Common myeloid progenitor, CD34-positive (primary cell): Measurements from ENCODE around the gene DCANP1.

Experiments used
- CTCF ChIA-PET: fragments of 350-600 bp; sonication (Branson Sonifier 250); formaldehyde crosslinking; loops from one replicate; lab custom pipeline; 2021; ENCODE audit warnings: antibody characterized with exemption; lab: Charles Lee
- POLR2A ChIA-PET: fragments of 350-600 bp; sonication (Branson Sonifier 250); formaldehyde crosslinking; loops from one replicate; lab custom pipeline; 2021; ENCODE audit warnings: antibody characterized with exemption; lab: Charles Lee
- DNase-seq, 3 donors: peaks; one replicate each; pipeline versions ENCODE4 v3.0.0 to v3.0.0-alpha.2; 2013
- H3K27ac ChIP-seq, 2 experiments: 1 replicate in 1 of 2; 2 replicates in 1 of 2; pipeline ENCODE4 v1.7.0; 2013; ENCODE audit warnings: inconsistent platforms in 2 of 2, low read length in 2 of 2, mild to moderate bottlenecking in 2 of 2, low read depth in 1 of 2, moderate library complexity in 1 of 2; ENCODE audit not compliant: severe bottlenecking in 2 of 2, insufficient read depth in 1 of 2, poor library complexity in 1 of 2
- H3K27me3 ChIP-seq, 5 experiments: replicated peaks in 2 of 5; 1 replicate in 3 of 5; 2 replicates in 2 of 5; pipeline versions ENCODE4 v1.6.1 to v1.7.0; 2013; ENCODE audit warnings: low read length in 4 of 5, mild to moderate bottlenecking in 2 of 5, moderate library complexity in 2 of 5, inconsistent platforms in 1 of 5; ENCODE audit not compliant: insufficient read depth in 5 of 5, control insufficient read depth in 4 of 5
- H3K36me3 ChIP-seq, 4 experiments: 1 replicate in 2 of 4; 2 replicates in 2 of 4; pipeline versions ENCODE4 v1.6.1 to v1.7.0; 2013; ENCODE audit warnings: low read length in 3 of 4, control low read depth in 1 of 4, mild to moderate bottlenecking in 1 of 4; ENCODE audit not compliant: control insufficient read depth in 4 of 4, insufficient read depth in 4 of 4
- H3K4me1 ChIP-seq, 4 experiments: 1 replicate in 3 of 4; 2 replicates in 1 of 4; pipeline versions ENCODE4 v1.6.1 to v1.7.1; 2013; ENCODE audit warnings: low read length in 3 of 4, mild to moderate bottlenecking in 3 of 4, control low read depth in 1 of 4, inconsistent platforms in 1 of 4, moderate library complexity in 1 of 4; ENCODE audit not compliant: control insufficient read depth in 4 of 4, insufficient read depth in 4 of 4; ENCODE audit errors: control extremely low read depth in 1 of 4
- H3K4me3 ChIP-seq, 7 experiments: 1 replicate in 4 of 7; 2 replicates in 3 of 7; pipeline versions ENCODE4 v1.5.1 to v1.7.0; 2013; ENCODE audit warnings: mild to moderate bottlenecking in 7 of 7, low read length in 6 of 7, moderate library complexity in 6 of 7, inconsistent platforms in 2 of 7, low read depth in 2 of 7, control low read depth in 1 of 7; ENCODE audit not compliant: insufficient read depth in 4 of 7, control insufficient read depth in 1 of 7; ENCODE audit errors: extremely low read depth in 1 of 7
- H3K9me3 ChIP-seq, 5 experiments: 1 replicate in 4 of 5; 2 replicates in 1 of 5; pipeline versions ENCODE4 v1.6.1 to v1.7.1; 2013; ENCODE audit warnings: low read length in 4 of 5, mild to moderate bottlenecking in 2 of 5, inconsistent platforms in 1 of 5, low read depth in 1 of 5, moderate library complexity in 1 of 5; ENCODE audit not compliant: control insufficient read depth in 4 of 5, insufficient read depth in 2 of 5; ENCODE audit errors: control extremely low read depth in 1 of 5
- WGBS: methylation state at CpG from one replicate; pipeline ENCODE4 v1.1.5; 2013; ENCODE audit not compliant: insufficient coverage; 5-methylcytosine and 5-hydroxymethylcytosine counted together

The DCANP1 gene

GRCh38 chr5:135471726-135472125 is 24.6 kb upstream of the DCANP1 start:
- POLR2A ChIA-PET = no interaction called here
- WGBS = 100% methylated on average over 3 of the region's 4 CpGs
- CTCF ChIA-PET = interaction anchor here (0.8 to 30.2 kb wide), 3 partner anchors 19 to 89 kb away, joined by 3 to 1163 read pairs (median 3); no protein-coding TSS in a partner anchor
- H3K27ac ChIP-seq = no peak overlapping the region
- H3K4me3 ChIP-seq = no peak overlapping the region
- no peaks in the 10 kb centered on the region for H3K9me3 ChIP-seq
- DNase-seq = no peak
- peaks cover 0 to 61% (median 12%) of the 10 kb centered on the region in 5 experiments for H3K27me3 ChIP-seq
- no peaks in the 10 kb centered on the region for H3K36me3 ChIP-seq
- peaks cover 0 to 1% (median 0%) of the 10 kb centered on the region in 4 experiments for H3K4me1 ChIP-seq

GRCh38 chr5:135469911-135470310 is 22.8 kb upstream of the DCANP1 start:
- WGBS = 100% methylated on average over 2 of the region's 5 CpGs
- H3K27me3 ChIP-seq = peaks cover 0 to 66% (median 20%) of the 10 kb centered on the region in 5 experiments
- H3K9me3 ChIP-seq = no peaks in the 10 kb centered on the region
- ChIA-PET CTCF (interaction anchor here (1.3 to 30.2 kb wide), 4 partner anchors 12 to 90 kb away, joined by 4 to 1163 read pairs (median 6); no protein-coding TSS in a partner anchor), POLR2A (no interaction called here)
- no peaks in the 10 kb centered on the region for H3K36me3 ChIP-seq
- DNase-seq = no peak
- H3K4me3 ChIP-seq = no peak overlapping the region
- peaks cover 0 to 10% (median 9%) of the 10 kb centered on the region in 4 experiments for H3K4me1 ChIP-seq
- H3K27ac ChIP-seq = no peak overlapping the region

GRCh38 chr5:135468541-135468940 is 21.4 kb upstream of the DCANP1 start:
- Histone ChIP-seq H3K9me3 (no peaks in the 10 kb centered on the region), H3K27ac (no peak overlapping the region), H3K4me3 (no peak overlapping the region), H3K36me3 (no peaks in the 10 kb centered on the region), H3K4me1 (peaks cover 0 to 10% (median 9%) of the 10 kb centered on the region in 4 experiments), H3K27me3 (peaks cover 2 to 63% (median 20%) of the 10 kb centered on the region in 5 experiments)
- CTCF ChIA-PET = interaction anchor here (0.8 to 30.2 kb wide), 3 partner anchors 11 to 92 kb away, joined by 3 to 1163 read pairs (median 4); no protein-coding TSS in a partner anchor
- POLR2A ChIA-PET = no interaction called here
- DNase-seq = no peak
- WGBS = 100% methylated on average over 1 of the region's 2 CpGs

- DNase-seq = no peak
- no peaks in the 10 kb centered on the region for H3K9me3 ChIP-seq
- no peak overlapping the region for H3K27ac ChIP-seq
- no peak overlapping the region for H3K4me3 ChIP-seq
- ChIA-PET POLR2A (no interaction called here), CTCF (interaction anchor here (1.0 to 30.2 kb wide), 2 partner anchors 10 to 92 kb away, joined by 4 to 1163 read pairs; no protein-coding TSS in a partner anchor)
- H3K27me3 ChIP-seq = peaks cover 2 to 57% (median 20%) of the 10 kb centered on the region in 5 experiments
- no peaks in the 10 kb centered on the region for H3K36me3 ChIP-seq
- H3K4me1 ChIP-seq = peaks cover 0 to 10% (median 10%) of the 10 kb centered on the region in 4 experiments
- WGBS = 96% methylated on average over 3 of the region's 4 CpGs
Measured at GRCh38 chr5:135467871-135468485, 20.8 kb upstream of the DCANP1 start.

- CTCF ChIA-PET = interaction anchor here (1.3 to 30.2 kb wide), 10 partner anchors 13 to 363 kb away, joined by 4 to 1163 read pairs (median 9); partner anchors contain the start of gene DCANP1
- H3K9me3 ChIP-seq = no peaks in the 10 kb centered on the region
- no peak overlapping the region for H3K27ac ChIP-seq
- no peak overlapping the region for H3K4me3 ChIP-seq
- DNase-seq = no peak
- H3K4me1 ChIP-seq = peaks cover 0 to 17% (median 15%) of the 10 kb centered on the region in 4 experiments
- POLR2A ChIA-PET = no interaction called here
- peaks cover 2 to 55% (median 20%) of the 10 kb centered on the region in 5 experiments for H3K27me3 ChIP-seq
- H3K36me3 ChIP-seq = no peaks in the 10 kb centered on the region
- 97% methylated on average over 13 of the region's 15 CpGs for WGBS
Measured at GRCh38 chr5:135467051-135467625, 20.0 kb upstream of the DCANP1 start.

- H3K27me3 ChIP-seq = peaks cover 2 to 47% (median 20%) of the 10 kb centered on the region in 5 experiments
- H3K36me3 ChIP-seq = no peaks in the 10 kb centered on the region
- H3K4me1 ChIP-seq = peaks cover 0 to 21% (median 15%) of the 10 kb centered on the region in 4 experiments
- peak overlapping the region in 5 of 7 experiments; percentile 23 to 71 (median 58) for H3K4me3 ChIP-seq
- H3K27ac ChIP-seq = no peak overlapping the region
- H3K9me3 ChIP-seq = no peaks in the 10 kb centered on the region
- CTCF ChIA-PET = interaction anchor here (1.0 to 30.2 kb wide), 24 partner anchors 9 to 364 kb away, joined by 3 to 1163 read pairs (median 8); partner anchors contain the start of gene DCANP1
- DNase-seq = peak; percentile 70 to 85 (median 82)
- 13% methylated on average over 41 of the region's 43 CpGs for WGBS
- POLR2A ChIA-PET = interaction anchor here (0.9 kb wide), 1 partner anchor 364 kb away, joined by 4 read pairs; no protein-coding TSS in a partner anchor
Measured at GRCh38 chr5:135466178-135467050, 19.3 kb upstream of the DCANP1 start.
